Skeletal muscle tissue (tissue), 4 donors: ENCODE measurements around the gene PTPRN2. TPM values are rescaled to one million over a fixed set of nuclear protein-coding genes. Genes with fewer than 3 reads are reported as not detected.

Experiments used
- H3K27ac ChIP-seq: one replicate; pipeline ENCODE4 v1.7.0; 2013; ENCODE audit warnings: mild to moderate bottlenecking, low read depth, low read length, inconsistent platforms
- H3K27me3 ChIP-seq, 3 donors: one replicate each; pipeline ENCODE4 v1.7.0; 2013; ENCODE audit warnings: low read length in 3 of 3; ENCODE audit not compliant: control insufficient read depth in 3 of 3, insufficient read depth in 3 of 3
- H3K36me3 ChIP-seq, 3 donors: one replicate each; pipeline ENCODE4 v1.7.0; 2013; ENCODE audit warnings: low read length in 3 of 3; ENCODE audit not compliant: control insufficient read depth in 3 of 3, insufficient read depth in 3 of 3
- H3K4me1 ChIP-seq, 3 donors: one replicate each; pipeline ENCODE4 v1.7.0; 2013; ENCODE audit warnings: low read length in 3 of 3, mild to moderate bottlenecking in 3 of 3; ENCODE audit not compliant: control insufficient read depth in 3 of 3, insufficient read depth in 3 of 3
- H3K4me3 ChIP-seq, 3 donors: one replicate each; pipeline ENCODE4 v1.7.0; 2013; ENCODE audit warnings: low read length in 3 of 3
- H3K9ac ChIP-seq, 3 donors: one replicate each; pipeline ENCODE4 v1.7.0; 2013; ENCODE audit warnings: low read length in 3 of 3, mild to moderate bottlenecking in 3 of 3, moderate library complexity in 2 of 3, low read depth in 1 of 3
- H3K9me3 ChIP-seq, 3 donors: one replicate each; pipeline ENCODE4 v1.7.0; 2013; ENCODE audit warnings: low read length in 3 of 3; ENCODE audit not compliant: control insufficient read depth in 3 of 3
- total RNA-seq: library from RNA; depleted of rRNA; stranded (reverse); fragments of >200 nt; gene quantifications from one replicate; pipeline ENCODE4 v1.2.3, GENCODE V29; 2014
- donor health status: Osteomylitis.

The PTPRN2 gene
- total RNA-seq, 1 donor from 2014 or later, result 1.6 TPM

DNA sequence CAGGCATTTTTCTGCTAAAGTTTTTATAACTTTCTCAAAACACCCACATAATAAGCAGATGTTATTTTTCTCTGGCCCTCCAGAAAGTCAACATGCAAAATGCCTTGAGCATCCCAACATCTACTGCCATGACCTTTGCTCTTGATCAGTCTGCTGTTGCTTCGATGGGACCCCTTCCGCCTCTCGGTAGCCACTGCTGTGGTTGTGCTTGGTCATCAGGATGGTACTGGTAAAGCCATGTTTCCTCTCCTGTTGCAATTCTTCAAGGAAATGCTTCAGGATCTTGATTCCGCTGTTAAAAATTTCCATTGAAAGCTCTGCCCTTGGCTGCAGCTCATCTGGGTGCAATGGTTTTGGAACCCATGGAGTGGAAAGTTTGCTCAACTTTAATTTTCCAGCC lies 717.8 kb downstream of the PTPRN2 start:
- no peaks in the 10 kb centered on the region for H3K36me3 ChIP-seq
- H3K4me1 ChIP-seq, result no peaks in the 10 kb centered on the region
- peaks cover 2 to 9% (median 3%) of the 10 kb centered on the region in 3 donors for H3K27me3 ChIP-seq
- H3K27ac ChIP-seq, result no peak overlapping the region
- H3K9me3 ChIP-seq, result peaks cover 0 to 5% (median 2%) of the 10 kb centered on the region in 3 donors
- H3K4me3 ChIP-seq, result no peak overlapping the region
- no peak overlapping the region for H3K9ac ChIP-seq

DNA sequence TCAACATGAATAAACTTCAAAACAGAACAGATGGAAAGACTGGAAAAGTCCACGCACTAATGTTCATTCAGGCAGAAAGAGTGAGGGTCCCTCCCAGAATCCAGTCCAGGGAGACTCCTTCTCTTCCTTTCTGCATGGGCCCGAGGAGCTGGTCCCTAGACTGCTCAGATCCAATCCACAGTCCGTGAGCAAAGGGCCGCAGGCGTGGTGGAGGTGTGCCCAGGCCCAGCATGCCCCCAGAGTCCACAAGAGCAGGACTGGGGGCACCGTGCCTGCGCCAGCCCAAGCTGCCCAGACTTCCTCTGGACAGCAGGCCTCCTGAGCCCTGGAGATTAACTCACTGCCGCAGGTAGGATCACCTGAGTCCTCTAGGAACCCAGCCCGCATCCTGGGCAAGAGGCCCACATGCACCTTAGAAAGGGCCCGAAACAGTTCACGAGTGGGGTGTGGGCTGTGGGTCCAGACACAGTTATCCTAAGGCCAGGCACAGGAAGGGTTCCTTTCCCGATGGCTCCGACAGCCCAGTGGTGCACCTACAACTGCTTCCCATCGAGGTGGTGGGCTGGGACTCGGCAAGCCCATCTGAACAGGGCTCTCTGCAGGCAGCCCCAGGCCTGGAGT lies 719.8 kb downstream of the PTPRN2 start:
- no peaks in the 10 kb centered on the region for H3K36me3 ChIP-seq
- no peaks in the 10 kb centered on the region for H3K4me1 ChIP-seq
- no peak overlapping the region for H3K27ac ChIP-seq
- peaks cover 0 to 5% (median 2%) of the 10 kb centered on the region in 3 donors for H3K9me3 ChIP-seq
- no peak overlapping the region for H3K4me3 ChIP-seq
- no peak overlapping the region for H3K9ac ChIP-seq
- H3K27me3 ChIP-seq, result no peaks in the 10 kb centered on the region

DNA sequence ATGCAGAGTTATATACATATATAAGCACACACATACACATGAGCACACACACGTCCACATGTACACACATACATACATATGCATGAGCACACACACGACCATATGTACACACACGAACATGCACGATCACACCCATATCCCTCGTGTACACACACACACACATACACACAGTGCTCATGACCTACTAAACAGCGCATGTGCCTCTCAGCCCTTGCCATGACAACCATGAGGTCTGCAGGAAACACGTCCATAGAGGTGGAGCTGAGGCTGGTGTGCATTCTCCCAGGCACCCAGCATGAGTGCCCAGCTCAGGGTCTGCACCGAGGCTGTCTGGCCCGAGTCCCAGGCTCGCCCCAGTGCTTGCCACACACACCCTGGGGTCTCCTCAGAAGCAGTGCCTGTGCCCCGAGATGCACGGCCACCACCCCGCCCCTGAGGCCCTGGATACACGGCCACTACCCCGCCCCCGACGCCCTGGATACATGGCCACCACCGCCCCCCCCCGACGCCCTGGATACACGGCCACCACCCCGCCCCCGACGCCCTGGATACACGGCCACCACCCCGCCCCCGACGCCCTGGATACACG lies 721.2 kb downstream of the PTPRN2 start:
- Histone ChIP-seq H3K9ac (no peak overlapping the region), H3K4me3 (no peak overlapping the region), H3K27me3 (no peaks in the 10 kb centered on the region), H3K9me3 (peaks cover 0 to 5% (median 0%) of the 10 kb centered on the region in 3 donors), H3K4me1 (no peaks in the 10 kb centered on the region), H3K27ac (no peak overlapping the region), H3K36me3 (no peaks in the 10 kb centered on the region)

DNA sequence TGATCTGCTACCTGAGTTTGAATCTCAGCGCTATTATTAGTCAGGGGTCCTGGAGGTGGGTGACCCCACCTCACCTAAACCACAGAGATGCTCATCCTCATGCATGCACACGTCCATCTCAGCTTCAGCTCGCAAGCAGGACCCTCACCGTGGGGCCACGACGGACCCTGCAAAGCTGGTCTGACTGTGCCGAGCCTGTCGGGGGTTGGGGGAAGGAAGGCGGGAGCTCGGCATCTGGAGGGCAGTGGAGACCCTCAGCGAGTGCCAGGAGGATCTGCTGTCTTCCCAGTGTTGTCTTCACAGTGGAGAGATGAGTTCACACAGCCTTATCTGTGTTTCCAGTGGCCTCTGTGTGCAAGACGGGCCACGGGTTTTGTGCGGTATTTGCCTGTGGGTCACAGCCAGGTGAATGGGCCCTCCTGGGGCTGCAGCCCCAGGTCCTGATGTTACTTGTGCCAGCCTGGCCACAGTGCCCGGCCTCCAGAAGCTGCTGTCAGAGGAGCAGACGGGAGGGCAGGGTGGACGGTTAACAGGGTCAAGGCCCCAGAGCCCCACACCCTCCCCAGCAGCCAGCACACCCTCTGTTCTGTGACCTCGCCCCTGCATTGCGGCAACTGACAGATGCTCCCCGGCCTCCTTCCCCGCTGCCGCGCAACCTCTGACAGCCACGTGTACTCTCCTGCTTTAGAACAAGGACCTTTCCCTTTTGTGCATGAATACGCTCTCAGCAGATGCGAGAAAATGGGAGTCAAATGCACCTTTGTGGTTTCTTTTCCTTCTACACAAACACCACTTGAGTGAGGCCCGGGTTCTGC lies 722.1 kb downstream of the PTPRN2 start:
- Histone ChIP-seq H3K4me1 (no peaks in the 10 kb centered on the region), H3K27me3 (no peaks in the 10 kb centered on the region), H3K9me3 (peaks cover 0 to 5% (median 0%) of the 10 kb centered on the region in 3 donors), H3K27ac (no peak overlapping the region), H3K36me3 (no peaks in the 10 kb centered on the region), H3K9ac (no peak overlapping the region), H3K4me3 (no peak overlapping the region)

DNA sequence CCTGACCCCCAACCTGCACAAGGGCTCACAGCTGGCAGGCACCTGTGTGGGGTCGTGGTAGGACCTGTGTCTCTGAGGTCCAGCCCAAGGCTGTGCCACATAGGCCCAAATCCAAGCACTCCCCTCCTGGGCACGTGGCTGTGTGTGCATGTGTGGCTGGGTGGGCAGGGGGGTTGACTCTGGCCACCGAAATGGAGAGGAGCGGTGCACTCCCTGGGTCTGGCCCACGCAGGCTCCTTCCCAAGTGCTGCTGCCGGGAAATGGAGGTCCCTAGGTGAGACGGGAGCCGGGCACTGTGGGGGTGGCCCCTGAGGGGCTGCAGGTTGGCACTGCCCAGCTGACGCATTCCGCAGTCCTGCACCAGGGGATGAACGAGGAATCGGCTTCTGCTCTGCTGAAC lies 722.7 kb downstream of the PTPRN2 start:
- peaks cover 0 to 4% (median 0%) of the 10 kb centered on the region in 3 donors for H3K9me3 ChIP-seq
- H3K27me3 ChIP-seq, result no peaks in the 10 kb centered on the region
- no peak overlapping the region for H3K4me3 ChIP-seq
- no peak overlapping the region for H3K27ac ChIP-seq
- H3K36me3 ChIP-seq, result no peaks in the 10 kb centered on the region
- no peaks in the 10 kb centered on the region for H3K4me1 ChIP-seq
- H3K9ac ChIP-seq, result no peak overlapping the region

DNA sequence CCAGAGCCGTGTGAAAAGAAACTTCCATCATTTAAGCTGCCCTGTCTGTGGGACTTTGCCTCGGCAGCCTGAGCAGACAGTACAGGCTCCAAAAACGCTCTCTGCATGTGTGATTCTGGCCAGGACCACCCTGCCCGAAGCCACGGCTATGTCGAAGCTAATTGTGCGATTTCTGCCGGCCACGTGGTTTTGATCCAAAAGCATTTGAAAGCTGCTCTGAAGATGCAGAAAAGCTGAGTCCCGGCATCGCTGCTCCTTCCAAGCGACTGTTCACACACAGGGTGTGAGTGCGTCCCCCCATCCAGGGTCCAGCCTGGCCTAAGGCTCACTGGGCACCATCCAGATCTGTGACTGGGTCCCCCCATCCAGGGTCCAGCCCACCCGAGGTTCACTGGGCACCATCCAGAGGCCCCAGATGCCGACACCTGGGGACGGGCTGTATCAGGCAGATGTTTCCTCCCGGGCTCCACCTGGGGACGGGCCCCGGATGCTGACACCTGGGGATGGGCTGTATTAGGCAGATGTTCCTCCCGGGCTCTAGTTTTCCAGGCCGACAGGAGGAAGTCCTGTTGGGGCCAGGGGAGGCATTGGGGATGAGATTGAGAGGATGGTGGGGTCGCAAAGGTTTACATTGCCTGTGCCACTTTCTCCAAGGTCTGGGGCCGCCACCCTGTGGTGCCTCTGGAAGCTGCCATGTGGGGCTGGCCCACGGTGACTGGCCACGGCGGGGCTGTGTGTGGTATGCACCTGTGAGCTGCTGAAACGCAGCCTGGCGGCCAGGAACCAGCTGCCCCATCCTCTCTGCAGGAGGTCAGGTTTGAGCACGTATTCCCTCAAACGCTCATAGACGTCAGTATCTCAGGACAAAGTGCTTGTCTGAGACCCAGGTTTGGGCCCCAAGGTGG lies 723.5 kb downstream of the PTPRN2 start:
- Histone ChIP-seq H3K27me3 (no peaks in the 10 kb centered on the region), H3K9ac (no peak overlapping the region), H3K4me3 (no peak overlapping the region), H3K36me3 (no peaks in the 10 kb centered on the region), H3K27ac (no peak overlapping the region), H3K9me3 (no peaks in the 10 kb centered on the region), H3K4me1 (no peaks in the 10 kb centered on the region)

DNA sequence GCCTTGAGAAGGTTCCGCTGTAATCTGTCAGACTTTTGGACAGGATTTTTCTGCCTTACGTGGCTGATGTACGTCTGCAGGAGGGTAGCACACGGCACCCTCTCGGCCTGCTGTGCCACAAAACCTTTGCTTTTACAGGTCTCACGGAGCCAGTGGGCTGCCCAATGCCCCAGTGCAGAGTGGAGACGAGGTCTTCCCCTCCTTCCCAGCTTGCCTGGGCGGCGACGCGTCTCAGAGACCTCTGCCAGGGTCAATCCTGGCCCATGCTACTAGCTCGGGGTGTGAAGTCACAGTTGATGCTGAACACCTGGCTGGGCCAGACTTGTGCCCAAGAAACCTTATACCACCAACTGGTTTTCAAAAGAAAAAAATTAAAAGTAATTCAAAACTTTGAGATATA lies 724.4 kb downstream of the PTPRN2 start:
- Histone ChIP-seq H3K9me3 (no peaks in the 10 kb centered on the region), H3K36me3 (no peaks in the 10 kb centered on the region), H3K9ac (no peak overlapping the region), H3K27ac (no peak overlapping the region), H3K4me1 (no peaks in the 10 kb centered on the region), H3K4me3 (no peak overlapping the region), H3K27me3 (no peaks in the 10 kb centered on the region)

DNA sequence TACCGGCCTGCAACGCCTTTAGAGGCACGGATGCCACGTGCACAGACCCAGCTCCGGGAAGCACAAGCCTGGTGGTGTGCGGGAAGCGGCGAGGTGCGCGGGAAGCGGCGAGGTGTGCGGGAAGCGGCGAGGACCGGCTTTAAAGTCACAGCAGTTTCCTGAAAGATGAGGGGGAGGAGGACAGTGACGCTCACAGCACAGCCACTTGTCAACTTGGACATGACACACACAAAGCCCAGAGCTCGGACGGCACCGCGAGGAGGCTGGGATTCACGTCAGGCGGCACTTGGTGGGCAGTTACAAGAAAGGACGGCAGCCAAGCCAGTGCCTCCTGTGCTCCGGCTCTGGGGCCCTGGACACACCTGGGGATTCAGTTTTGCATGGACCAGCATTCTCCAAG lies 724.9 kb downstream of the PTPRN2 start:
- Histone ChIP-seq H3K36me3 (no peaks in the 10 kb centered on the region), H3K9ac (no peak overlapping the region), H3K27ac (no peak overlapping the region), H3K27me3 (no peaks in the 10 kb centered on the region), H3K4me1 (no peaks in the 10 kb centered on the region), H3K4me3 (no peak overlapping the region), H3K9me3 (no peaks in the 10 kb centered on the region)

DNA sequence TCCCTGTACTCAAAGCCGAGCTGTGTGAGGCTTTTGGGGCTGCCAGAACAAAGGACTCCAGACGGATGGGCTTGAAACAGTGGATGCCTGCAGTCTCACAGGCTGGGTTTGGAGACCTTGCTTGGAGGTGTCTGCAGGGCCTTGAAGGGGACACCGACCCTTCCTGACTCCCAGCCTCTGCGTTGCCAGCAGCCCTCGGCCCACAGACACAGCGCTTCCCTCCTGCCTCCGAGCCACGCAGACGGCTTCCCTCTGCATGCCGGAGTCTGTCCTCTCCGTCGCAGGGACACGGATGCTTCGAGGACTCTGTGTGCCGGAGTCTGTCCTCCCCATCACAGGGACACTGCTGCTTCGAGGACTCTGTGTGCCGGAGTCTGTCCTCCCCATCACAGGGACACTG lies 726.1 kb downstream of the PTPRN2 start:
- Histone ChIP-seq H3K27me3 (no peaks in the 10 kb centered on the region), H3K36me3 (no peaks in the 10 kb centered on the region), H3K4me3 (no peak overlapping the region), H3K9ac (no peak overlapping the region), H3K4me1 (no peaks in the 10 kb centered on the region), H3K27ac (no peak overlapping the region), H3K9me3 (no peaks in the 10 kb centered on the region)
